SK-N-MC (cell line): Measurements from ENCODE around the gene EPAS1.

Source experiments
- DNase-seq: peaks from one replicate; pipeline ENCODE4 v3.0.0-alpha.2; 2011; ENCODE audit warnings: low read depth, low spot score
- H3K27ac ChIP-seq: fragments of 200-600 bp; sonication (generic); 2 replicates; pipeline ENCODE4 v1.5.1; 2016; ENCODE audit warnings: mixed run types
- H3K36me3 ChIP-seq: fragments of 200-600 bp; sonication (generic); 2 replicates; pipeline ENCODE4 v1.6.1; 2017; ENCODE audit warnings: antibody characterized with exemption, low read length, mixed read lengths; ENCODE audit not compliant: insufficient read depth
- H3K4me3 ChIP-seq: fragments of 200-600 bp; sonication (generic); 2 replicates; pipeline ENCODE4 v1.5.1; 2016
- H3K9ac ChIP-seq: fragments of 200-600 bp; sonication (generic); 2 replicates; pipeline ENCODE4 v1.8.0; 2017; ENCODE audit warnings: mixed run types, mixed read lengths; ENCODE audit not compliant: insufficient read length
- H3K9me3 ChIP-seq: fragments of 200-600 bp; sonication (generic); 2 replicates; pipeline ENCODE4 v1.6.1; 2017; ENCODE audit warnings: low read depth, mild to moderate bottlenecking, antibody characterized with exemption, low read length, moderate library complexity, mixed read lengths
- EZH2 ChIP-seq: fragments of 200-600 bp; sonication (generic); IDR thresholded peaks from one replicate; pipeline ENCODE4 v1.6.1; 2017; ENCODE audit warnings: antibody characterized with exemption
- FOXP2 ChIP-seq: optimal IDR thresholded peaks from 2 replicates; pipeline ENCODE3; 2011; ENCODE audit warnings: mild to moderate bottlenecking, moderate library complexity; ENCODE audit not compliant: insufficient read depth; ENCODE audit errors: extremely low read length, control extremely low read depth
- POLR2AphosphoS5 ChIP-seq: IDR thresholded peaks from 2 replicates; pipeline ENCODE4 v1.6.1; 2012; ENCODE audit warnings: mild to moderate bottlenecking, low read depth, low read length, borderline replicate concordance

Gene EPAS1

GRCh38 chr2:46373238-46373637 lies 76.0 kb downstream of the EPAS1 start:
- Histone ChIP-seq H3K9me3 (no peaks in the 10 kb centered on the region), H3K9ac (no peak overlapping the region), H3K4me3 (no peak overlapping the region), H3K27ac (no peak overlapping the region), H3K36me3 (no peaks in the 10 kb centered on the region)
- TF ChIP-seq FOXP2 (no peak), EZH2 (no peak), POLR2AphosphoS5 (no peak)
- no peak for DNase-seq

GRCh38 chr2:46375566-46376125 lies 78.4 kb downstream of the EPAS1 start:
- no peaks in the 10 kb centered on the region for H3K9me3 ChIP-seq
- DNase-seq, result no peak
- H3K36me3 ChIP-seq, result no peaks in the 10 kb centered on the region
- TF ChIP-seq FOXP2 (no peak), EZH2 (no peak), POLR2AphosphoS5 (no peak)
- H3K27ac ChIP-seq, result no peak overlapping the region
- H3K9ac ChIP-seq, result no peak overlapping the region
- no peak overlapping the region for H3K4me3 ChIP-seq

- Histone ChIP-seq H3K36me3 (no peaks in the 10 kb centered on the region), H3K27ac (no peak overlapping the region), H3K9me3 (no peaks in the 10 kb centered on the region), H3K9ac (no peak overlapping the region), H3K4me3 (no peak overlapping the region)
- DNase-seq, result no peak
- TF ChIP-seq FOXP2 (no peak), POLR2AphosphoS5 (no peak), EZH2 (no peak)
These were observed 79.4 kb downstream of the EPAS1 start for GRCh38 chr2:46376586-46376985.

GRCh38 chr2:46377101-46377581 lies 79.9 kb downstream of the EPAS1 start:
- Histone ChIP-seq H3K36me3 (no peaks in the 10 kb centered on the region), H3K4me3 (no peak overlapping the region)
- DNase-seq, result no peak

GRCh38 chr2:46377666-46378560 lies 80.7 kb downstream of the EPAS1 start:
- no peak for DNase-seq
- Histone ChIP-seq H3K27ac (no peak overlapping the region), H3K4me3 (no peak overlapping the region), H3K36me3 (no peaks in the 10 kb centered on the region), H3K9ac (no peak overlapping the region), H3K9me3 (no peaks in the 10 kb centered on the region)
- no peak for TF ChIP-seq POLR2AphosphoS5
- no peak for TF ChIP-seq FOXP2
- TF ChIP-seq EZH2, result no peak

More at GRCh38 chr2:46377101-46377581, 79.9 kb downstream of the EPAS1 start:
- TF ChIP-seq FOXP2, result no peak
- no peak for TF ChIP-seq EZH2
- TF ChIP-seq POLR2AphosphoS5, result no peak
- Histone ChIP-seq H3K9me3 (no peaks in the 10 kb centered on the region), H3K9ac (no peak overlapping the region), H3K27ac (no peak overlapping the region)

GRCh38 chr2:46378616-46379015 lies 81.4 kb downstream of the EPAS1 start:
- TF ChIP-seq POLR2AphosphoS5 (no peak), FOXP2 (no peak), EZH2 (no peak)
- Histone ChIP-seq H3K27ac (no peak overlapping the region), H3K9ac (no peak overlapping the region), H3K36me3 (no peaks in the 10 kb centered on the region), H3K4me3 (no peak overlapping the region), H3K9me3 (no peaks in the 10 kb centered on the region)
- no peak for DNase-seq

GRCh38 chr2:46379213-46380037 lies 82.2 kb downstream of the EPAS1 start:
- DNase-seq, result peak; percentile 69
- no peaks in the 10 kb centered on the region for H3K36me3 ChIP-seq
- no peaks in the 10 kb centered on the region for H3K9me3 ChIP-seq
- TF ChIP-seq EZH2 (no peak), FOXP2 (peak; percentile 64)
- H3K27ac ChIP-seq, result no peak overlapping the region
- no peak overlapping the region for H3K9ac ChIP-seq
- H3K4me3 ChIP-seq, result no peak overlapping the region
